Measurements from ENCODE around the gene CPNE4. TPM values are rescaled to one million over a fixed set of nuclear protein-coding genes. Genes with fewer than 3 reads are reported as not detected.

The CPNE4 gene
- total RNA-seq, 1 donor from 2014 or later = 16.1 TPM

GRCh38 chr3:132001036-132001435, 33.8 kb downstream of the CPNE4 start:
- no peak for DNase-seq (ENCODE audit: low read depth, low spot score)
- no peaks in the 10 kb centered on the region for H3K36me3 Mint-ChIP-seq (ENCODE audit: low read depth)
- H3K27me3 Mint-ChIP-seq (ENCODE audit: low read depth) = peaks cover 4% of the 10 kb centered on the region
- H3K4me1 Mint-ChIP-seq = peaks cover 8% of the 10 kb centered on the region
- no peak overlapping the region for H3K4me3 Mint-ChIP-seq
- no peak for TF ChIP-seq CTCF (conservative IDR thresholded peaks at IDR 0.05)
- no peak overlapping the region for H3K27ac Mint-ChIP-seq (ENCODE audit: unreplicated experiment)
- H3K9me3 Mint-ChIP-seq = no peaks in the 10 kb centered on the region

- no peak for DNase-seq (ENCODE audit: low read depth, low spot score)
- H3K4me3 Mint-ChIP-seq = no peak overlapping the region
- H3K36me3 Mint-ChIP-seq (ENCODE audit: low read depth) = no peaks in the 10 kb centered on the region
- H3K4me1 Mint-ChIP-seq = peaks cover 8% of the 10 kb centered on the region
- no peaks in the 10 kb centered on the region for H3K9me3 Mint-ChIP-seq
- no peaks in the 10 kb centered on the region for H3K27me3 Mint-ChIP-seq (ENCODE audit: low read depth)
- no peak overlapping the region for H3K27ac Mint-ChIP-seq (ENCODE audit: unreplicated experiment)
- no peak for TF ChIP-seq CTCF (conservative IDR thresholded peaks at IDR 0.05)
Measured at GRCh38 chr3:131998027-131998426, 36.8 kb downstream of the CPNE4 start.

GRCh38 chr3:131995891-131996290, 38.9 kb downstream of the CPNE4 start:
- TF ChIP-seq CTCF (conservative IDR thresholded peaks at IDR 0.05) = no peak
- no peaks in the 10 kb centered on the region for H3K27me3 Mint-ChIP-seq (ENCODE audit: low read depth)
- peaks cover 5% of the 10 kb centered on the region for H3K9me3 Mint-ChIP-seq
- DNase-seq (ENCODE audit: low read depth, low spot score) = no peak
- H3K4me3 Mint-ChIP-seq = no peak overlapping the region
- peaks cover 5% of the 10 kb centered on the region for H3K36me3 Mint-ChIP-seq (ENCODE audit: low read depth)
- H3K4me1 Mint-ChIP-seq = peaks cover 2% of the 10 kb centered on the region
- no peak overlapping the region for H3K27ac Mint-ChIP-seq (ENCODE audit: unreplicated experiment)

- DNase-seq (ENCODE audit: low read depth, low spot score) = no peak
- H3K4me3 Mint-ChIP-seq = no peak overlapping the region
- no peaks in the 10 kb centered on the region for H3K27me3 Mint-ChIP-seq (ENCODE audit: low read depth)
- H3K9me3 Mint-ChIP-seq = peaks cover 8% of the 10 kb centered on the region
- H3K36me3 Mint-ChIP-seq (ENCODE audit: low read depth) = peaks cover 11% of the 10 kb centered on the region
- TF ChIP-seq CTCF (conservative IDR thresholded peaks at IDR 0.05) = no peak
- no peak overlapping the region for H3K27ac Mint-ChIP-seq (ENCODE audit: unreplicated experiment)
- H3K4me1 Mint-ChIP-seq = no peaks in the 10 kb centered on the region
Measured at GRCh38 chr3:131989318-131989717, 45.5 kb downstream of the CPNE4 start.

GRCh38 chr3:131988209-131988608, 46.6 kb downstream of the CPNE4 start:
- TF ChIP-seq CTCF (conservative IDR thresholded peaks at IDR 0.05) = no peak
- Mint-ChIP-seq H3K27me3 (ENCODE audit: low read depth) (no peaks in the 10 kb centered on the region), H3K9me3 (peaks cover 8% of the 10 kb centered on the region), H3K4me3 (no peak overlapping the region), H3K36me3 (ENCODE audit: low read depth) (peaks cover 11% of the 10 kb centered on the region), H3K4me1 (no peaks in the 10 kb centered on the region), H3K27ac (ENCODE audit: unreplicated experiment) (no peak overlapping the region)
- no peak for DNase-seq (ENCODE audit: low read depth, low spot score)

GRCh38 chr3:131983689-131984088, 51.1 kb downstream of the CPNE4 start:
- TF ChIP-seq CTCF (conservative IDR thresholded peaks at IDR 0.05) = no peak
- no peaks in the 10 kb centered on the region for H3K27me3 Mint-ChIP-seq (ENCODE audit: low read depth)

More at GRCh38 chr3:131983689-131984088, 51.1 kb downstream of the CPNE4 start:
- H3K9me3 Mint-ChIP-seq = peaks cover 9% of the 10 kb centered on the region
- no peak for DNase-seq (ENCODE audit: low read depth, low spot score)
- H3K36me3 Mint-ChIP-seq (ENCODE audit: low read depth) = peaks cover 13% of the 10 kb centered on the region
- no peak overlapping the region for H3K4me3 Mint-ChIP-seq
- H3K4me1 Mint-ChIP-seq = no peaks in the 10 kb centered on the region
- no peak overlapping the region for H3K27ac Mint-ChIP-seq (ENCODE audit: unreplicated experiment)

Measured in neural crest cell (in vitro differentiated cells).